IMR-90 (cell line): Measurements from ENCODE around the gene C19orf85. TPM values are rescaled to one million over a fixed set of nuclear protein-coding genes. Genes with fewer than 3 reads are reported as not detected.

ENCODE experiments used
- ATAC-seq: fragments of 200-7000 bp; cut with Tn5 transposase; 2 replicates; pipeline ENCODE4 v1.9.1; 2020; ENCODE audit warnings: low read depth, mild to moderate bottlenecking, moderate library complexity
- BruUV-seq: library from RNA; stranded (reverse); fragments of 400-500 nt; replicated peaks from 2 replicates; lab custom pipeline; 2021; lab: Mats Ljungman, UMichigan
- CTCF ChIA-PET: fragments of 300-600 bp; formaldehyde crosslinking; extraction: SDS; loops from one replicate; lab custom pipeline; 2021; ENCODE audit warnings: antibody characterized with exemption; lab: Yijun Ruan, JAX
- POLR2A ChIA-PET: fragments of 300-600 bp; sonication (Branson Sonifier 250); formaldehyde crosslinking; loops from one replicate; lab custom pipeline; 2022; ENCODE audit warnings: antibody characterized with exemption; ENCODE audit not compliant: unreplicated experiment; lab: Charles Lee
- DNase-seq: peaks from one replicate; pipeline ENCODE4 v3.0.0; 2013
- H2AFZ ChIP-seq: replicated peaks from 2 replicates; pipeline ENCODE3; 2013; ENCODE audit warnings: low read length, mild to moderate bottlenecking; ENCODE audit not compliant: poor library complexity
- H2AK5ac ChIP-seq: 2 replicates; pipeline ENCODE4 v1.6.1; 2013; ENCODE audit warnings: low read depth, low read length, inconsistent platforms
- H2AK9ac ChIP-seq: replicated peaks from 2 replicates; pipeline ENCODE3; 2013; ENCODE audit warnings: mild to moderate bottlenecking, low read depth, low read length, moderate library complexity; ENCODE audit not compliant: poor library complexity
- H2BK120ac ChIP-seq: 2 replicates; pipeline ENCODE4 v1.6.1; 2013; ENCODE audit warnings: low read depth, low read length, inconsistent platforms
- H2BK15ac ChIP-seq: 3 replicates; pipeline ENCODE4 v1.6.1; 2013; ENCODE audit warnings: low read depth, low read length, inconsistent platforms
- H2BK20ac ChIP-seq: 2 replicates; pipeline ENCODE4 v1.6.1; 2013; ENCODE audit warnings: low read depth, mild to moderate bottlenecking, inconsistent platforms, low read length, moderate library complexity
- H2BK5ac ChIP-seq: 2 replicates; pipeline ENCODE4 v1.6.1; 2013; ENCODE audit warnings: mild to moderate bottlenecking, low read depth, low read length, inconsistent platforms; ENCODE audit not compliant: poor library complexity, severe bottlenecking
- H3K14ac ChIP-seq: replicated peaks from 2 replicates; pipeline ENCODE4 v1.6.1; 2013; ENCODE audit warnings: low read depth, low read length, inconsistent platforms
- H3K18ac ChIP-seq: 2 replicates; pipeline ENCODE4 v1.6.1; 2013; ENCODE audit warnings: low read depth, low read length, control low read depth
- H3K23ac ChIP-seq: 2 replicates; pipeline ENCODE4 v1.6.1; 2013; ENCODE audit warnings: low read depth, low read length, inconsistent platforms
- H3K27ac ChIP-seq: 2 replicates; pipeline ENCODE4 v1.5.1; 2013; ENCODE audit warnings: mild to moderate bottlenecking, control low read depth, low read length; ENCODE audit not compliant: insufficient read depth
- H3K27me3 ChIP-seq: 2 replicates; pipeline ENCODE4 v1.6.1; 2013; ENCODE audit warnings: low read length; ENCODE audit not compliant: control insufficient read depth, insufficient read depth
- H3K36me3 ChIP-seq: 2 replicates; pipeline ENCODE4 v1.6.1; 2013; ENCODE audit warnings: low read length, mixed read lengths; ENCODE audit not compliant: control insufficient read depth, insufficient read depth
- H3K4ac ChIP-seq: 2 replicates; pipeline ENCODE4 v1.6.1; 2013; ENCODE audit warnings: low read depth, low read length, inconsistent platforms
- H3K4me1 ChIP-seq: 2 replicates; pipeline ENCODE4 v1.6.1; 2013; ENCODE audit warnings: low read length, mixed read lengths; ENCODE audit not compliant: control insufficient read depth, insufficient read depth
- H3K4me2 ChIP-seq: 2 replicates; pipeline ENCODE4 v1.6.1; 2013; ENCODE audit warnings: low read depth, mild to moderate bottlenecking, control low read depth, low read length, moderate library complexity
- H3K4me3 ChIP-seq: 2 replicates; pipeline ENCODE4 v1.5.1; 2013; ENCODE audit warnings: low read depth, mild to moderate bottlenecking, control low read depth, low read length, moderate library complexity; ENCODE audit not compliant: insufficient read depth
- H3K56ac ChIP-seq: 2 replicates; pipeline ENCODE4 v1.6.1; 2013; ENCODE audit warnings: low read length, inconsistent platforms; ENCODE audit not compliant: insufficient read depth; ENCODE audit errors: extremely low read depth
- H3K79me1 ChIP-seq, 2 experiments: 2 replicates each; pipeline ENCODE4 v1.6.1; 2013; ENCODE audit warnings: low read length in 2 of 2, inconsistent platforms in 1 of 2, low read depth in 1 of 2
- H3K9ac ChIP-seq: 2 replicates; pipeline ENCODE4 v1.6.1; 2013; ENCODE audit warnings: low read depth, low read length, control low read depth
- H3K9me1 ChIP-seq: 2 replicates; pipeline ENCODE4 v1.6.1; 2013; ENCODE audit warnings: low read length, inconsistent platforms; ENCODE audit not compliant: insufficient read depth
- H3K9me3 ChIP-seq: 2 replicates; pipeline ENCODE4 v1.6.1; 2013; ENCODE audit warnings: low read length; ENCODE audit not compliant: control insufficient read depth, insufficient read depth
- H4K20me1 ChIP-seq: 2 replicates; pipeline ENCODE4 v1.6.1; 2013; ENCODE audit warnings: low read length, inconsistent platforms; ENCODE audit not compliant: insufficient read depth
- H4K5ac ChIP-seq: 2 replicates; pipeline ENCODE4 v1.6.1; 2013; ENCODE audit warnings: mild to moderate bottlenecking, low read depth, low read length, control low read depth
- H4K8ac ChIP-seq, 2 experiments: 2 replicates each; pipeline ENCODE4 v1.6.1; 2013; ENCODE audit warnings: low read depth in 2 of 2, low read length in 2 of 2, control low read depth in 1 of 2, inconsistent platforms in 1 of 2
- H4K91ac ChIP-seq: 2 replicates; pipeline ENCODE4 v1.6.1; 2013; ENCODE audit warnings: low read depth, low read length, inconsistent platforms; ENCODE audit not compliant: insufficient read depth
- CEBPB ChIP-seq: IDR thresholded peaks from 2 replicates; pipeline ENCODE4 v1.6.1; 2012; ENCODE audit warnings: low read depth, low read length, improper control_type of control experiment
- CHD1 ChIP-seq: IDR thresholded peaks from 2 replicates; pipeline ENCODE4 v1.6.1; 2012; ENCODE audit warnings: low read depth, low read length, improper control_type of control experiment
- FOS ChIP-seq: fragments of 150-350 bp; IDR thresholded peaks from 2 replicates; pipeline ENCODE4 v1.6.1; 2016; ENCODE audit warnings: low read depth, low read length
- MAFK ChIP-seq: IDR thresholded peaks from 2 replicates; pipeline ENCODE4 v1.6.1; 2012; ENCODE audit warnings: low read depth, low read length, improper control_type of control experiment
- MAZ ChIP-seq: IDR thresholded peaks from 2 replicates; pipeline ENCODE4 v1.6.1; 2012; ENCODE audit warnings: low read depth, mild to moderate bottlenecking, low read length, improper control_type of control experiment, moderate library complexity, borderline replicate concordance
- MXI1 ChIP-seq: IDR thresholded peaks from 2 replicates; pipeline ENCODE4 v1.6.1; 2012; ENCODE audit warnings: low read depth, mild to moderate bottlenecking, low read length, moderate library complexity, borderline replicate concordance
- POLR2A ChIP-seq: IDR thresholded peaks from 2 replicates; pipeline ENCODE4 v1.6.1; 2012; ENCODE audit warnings: mild to moderate bottlenecking, low read depth, low read length
- RAD21 ChIP-seq: IDR thresholded peaks from 2 replicates; pipeline ENCODE4 v1.6.1; 2012; ENCODE audit warnings: low read length, improper control_type of control experiment
- RCOR1 ChIP-seq: IDR thresholded peaks from 2 replicates; pipeline ENCODE4 v1.6.1; 2012; ENCODE audit warnings: mild to moderate bottlenecking, low read length, improper control_type of control experiment; ENCODE audit not compliant: insufficient replicate concordance
- RFX5 ChIP-seq: IDR thresholded peaks from 2 replicates; pipeline ENCODE4 v1.8.0; 2012; ENCODE audit warnings: low read depth, mild to moderate bottlenecking, low read length, moderate library complexity
- SMC3 ChIP-seq: fragments of 150-350 bp; IDR thresholded peaks from 2 replicates; pipeline ENCODE4 v1.6.1; 2016; ENCODE audit warnings: low read depth, mild to moderate bottlenecking, antibody characterized with exemption, low read length, moderate library complexity
- WGBS, 2 experiments: methylation state at CpG; one replicate each; pipeline versions ENCODE4 v1.1.5 to v1.1.7; 2013; ENCODE audit warnings: missing lambda C conversion rate in 2 of 2; ENCODE audit not compliant: insufficient read length in 1 of 2; ENCODE audit errors: extremely low coverage in 2 of 2; 5-methylcytosine and 5-hydroxymethylcytosine counted together
- dilution Hi-C: fragments of 300-500 bp; cut with HindIII; formaldehyde crosslinking; loops from one replicate; pipeline ENCODE4 v1.14.3; 2018; ENCODE audit warnings: low sequenced_read_pairs; ENCODE audit not compliant: unreplicated experiment
- in situ Hi-C: fragments of 300-500 bp; cut with MboI; formaldehyde crosslinking; loops from 3 replicates; pipeline ENCODE4 v1.14.3; 2019; ENCODE audit warnings: low sequenced_read_pairs, inconsistent platforms, mixed read lengths
- intact Hi-C: fragments of 100-400 bp; cut with micrococcal nuclease; formaldehyde crosslinking; loops from 2 replicates; pipeline ENCODE4 v1.10.0; 2022
- polyA plus RNA-seq, 3 experiments: library from polyadenylated mRNA; depleted of rRNA; stranded (reverse); fragments of >200 nt; gene quantifications; 2 replicates each; pipeline ENCODE4 v1.2.3, GENCODE V29; 2012; ENCODE audit warnings: low replicate concordance in 1 of 3
- total RNA-seq: library from RNA; depleted of rRNA; stranded (reverse); fragments of >200 nt; gene quantifications from 2 replicates; pipeline ENCODE4 v1.2.3, GENCODE V29; 2012
- TF ChIP-seq, protein P1 (sequence below): fragments of 150-350 bp; IDR thresholded peaks from 2 replicates; pipeline ENCODE4 v1.6.1; 2017; ENCODE audit warnings: mild to moderate bottlenecking, antibody characterized with exemption, low read length, low read depth
- TF ChIP-seq, protein P2 (sequence below): fragments of 150-350 bp; IDR thresholded peaks from 2 replicates; pipeline ENCODE4 v1.6.1; 2016; ENCODE audit warnings: low read depth, mild to moderate bottlenecking, low read length, moderate library complexity, borderline replicate concordance
- TF ChIP-seq, protein P3 (sequence below): conservative IDR thresholded peaks from 2 replicates; pipeline ENCODE4 v1.5.1; 2012; ENCODE audit warnings: mild to moderate bottlenecking, low read depth, low read length, improper control_type of control experiment

The C19orf85 gene
- total and polyA plus RNA-seq, 2 of the 4 experiments (the other 2 are of a cell fraction), result not detected

DNA sequence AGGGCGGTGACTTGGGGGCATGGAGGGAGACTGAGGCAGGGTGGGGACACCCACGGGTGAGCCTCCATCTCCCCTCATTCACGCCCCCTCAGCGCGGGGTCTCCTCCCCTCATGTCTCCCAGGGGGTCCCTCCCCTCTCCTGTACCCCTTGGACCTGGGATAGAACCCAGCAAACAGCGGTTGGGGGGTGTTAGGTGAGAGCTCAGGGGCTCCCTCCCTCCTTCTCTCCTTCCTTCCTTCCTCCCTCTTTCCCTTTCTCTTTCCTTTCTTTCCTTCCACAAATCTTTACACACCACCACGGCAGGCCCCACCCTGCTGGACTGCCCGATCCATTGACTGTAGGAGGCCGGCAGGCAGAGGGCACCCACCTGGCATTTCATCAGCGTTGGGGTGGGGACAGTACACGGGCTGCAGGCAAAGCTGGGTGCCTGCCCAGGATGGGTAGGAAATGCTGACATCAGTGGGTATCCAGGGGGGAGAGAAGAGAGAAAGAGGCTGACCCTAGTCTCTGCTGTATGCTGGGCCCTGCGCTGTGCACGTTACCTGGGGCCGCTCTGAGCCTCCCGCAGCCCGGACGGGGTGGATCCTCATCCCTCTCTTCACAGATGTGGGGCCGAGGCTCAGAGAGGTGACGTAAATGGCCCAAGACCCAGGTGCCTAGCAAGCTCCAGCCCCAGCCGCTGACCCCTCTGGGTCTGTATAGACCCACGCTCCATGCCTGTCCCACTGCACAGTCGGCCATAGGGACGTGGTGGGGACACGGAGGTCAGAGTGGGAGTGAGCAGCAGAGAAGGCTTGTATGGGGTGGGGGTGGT is 27.2 kb upstream of the C19orf85 start:
- no peak overlapping the region for H4K91ac ChIP-seq
- no peak overlapping the region for H3K27ac ChIP-seq
- H4K8ac ChIP-seq, result no peak overlapping the region
- ChIA-PET POLR2A (interaction anchor here (0.5 kb wide), 1 partner anchor 132 kb away, joined by 10 read pairs; the partner anchor contains the start of gene ZNF784), CTCF (interaction anchor here (1.0 to 3.1 kb wide), 2 partner anchors 12 kb away, joined by 3 to 16 read pairs; no protein-coding TSS in a partner anchor)
- no peak overlapping the region; the same call in 2 of the 3 replicates for H2BK15ac ChIP-seq
- in situ Hi-C loops, result loop anchor here (25.0 kb wide), 1 partner anchor 1029 kb away; the partner anchor contains the start of genes CDC42EP5 and LENG9
- no peak overlapping the region for H3K4me3 ChIP-seq
- peaks cover 35% of the 10 kb centered on the region for H3K4me1 ChIP-seq
- H3K9ac ChIP-seq, result no peak overlapping the region
- intact Hi-C loops, result no loop called here
- peaks cover 3% of the 10 kb centered on the region for H3K9me1 ChIP-seq
- H3K4me2 ChIP-seq, result no peak overlapping the region
- H3K9me3 ChIP-seq, result no peaks in the 10 kb centered on the region
- H3K56ac ChIP-seq, result no peak overlapping the region
- H2AFZ ChIP-seq, result no peak overlapping the region
- ATAC-seq (no peak), DNase-seq (no peak)
- no TSS peak for BruUV-seq
- 0 out of 2 replicates have a peak, but pooled peaks cover 2% of the 10 kb centered on the region for H3K36me3 ChIP-seq
- no peak overlapping the region for H3K23ac ChIP-seq
- no peak overlapping the region for H3K18ac ChIP-seq
- no peak overlapping the region for H2BK5ac ChIP-seq
- 0 out of 2 replicates have a peak, but pooled peaks cover 4% of the 10 kb centered on the region for H4K20me1 ChIP-seq
- H2AK9ac ChIP-seq, result peak overlapping the region; percentile 61
- no peak overlapping the region for H4K5ac ChIP-seq
- H2BK20ac ChIP-seq, result no peak overlapping the region
- peaks cover 0 to 25% of the 10 kb centered on the region in 2 experiments for H3K79me1 ChIP-seq
- whole genome bisulfite sequencing, 2 experiments, result 20 to 100% methylated on average over 1 of the region's 24 CpGs
- H2AK5ac ChIP-seq, result peak overlapping the region; percentile 32
- no peaks in the 10 kb centered on the region for H3K27me3 ChIP-seq
- dilution Hi-C loops, result no loop called here
- peak overlapping the region; percentile 35; the same call in 1 of the 2 replicates for H3K4ac ChIP-seq
- H3K14ac ChIP-seq, result no peak overlapping the region
- no peak overlapping the region for H2BK120ac ChIP-seq
- TF ChIP-seq CHD1 (no peak), FOS (no peak), RFX5 (no peak), SMC3 (no peak), MAZ (no peak), POLR2A (no peak), MXI1 (no peak), RCOR1 (no peak), CEBPB (no peak), RAD21 (no peak), MAFK (no peak)
- TF ChIP-seq, protein P1, sequence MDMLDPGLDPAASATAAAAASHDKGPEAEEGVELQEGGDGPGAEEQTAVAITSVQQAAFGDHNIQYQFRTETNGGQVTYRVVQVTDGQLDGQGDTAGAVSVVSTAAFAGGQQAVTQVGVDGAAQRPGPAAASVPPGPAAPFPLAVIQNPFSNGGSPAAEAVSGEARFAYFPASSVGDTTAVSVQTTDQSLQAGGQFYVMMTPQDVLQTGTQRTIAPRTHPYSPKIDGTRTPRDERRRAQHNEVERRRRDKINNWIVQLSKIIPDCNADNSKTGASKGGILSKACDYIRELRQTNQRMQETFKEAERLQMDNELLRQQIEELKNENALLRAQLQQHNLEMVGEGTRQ, result no peak
- TF ChIP-seq, protein P2, sequence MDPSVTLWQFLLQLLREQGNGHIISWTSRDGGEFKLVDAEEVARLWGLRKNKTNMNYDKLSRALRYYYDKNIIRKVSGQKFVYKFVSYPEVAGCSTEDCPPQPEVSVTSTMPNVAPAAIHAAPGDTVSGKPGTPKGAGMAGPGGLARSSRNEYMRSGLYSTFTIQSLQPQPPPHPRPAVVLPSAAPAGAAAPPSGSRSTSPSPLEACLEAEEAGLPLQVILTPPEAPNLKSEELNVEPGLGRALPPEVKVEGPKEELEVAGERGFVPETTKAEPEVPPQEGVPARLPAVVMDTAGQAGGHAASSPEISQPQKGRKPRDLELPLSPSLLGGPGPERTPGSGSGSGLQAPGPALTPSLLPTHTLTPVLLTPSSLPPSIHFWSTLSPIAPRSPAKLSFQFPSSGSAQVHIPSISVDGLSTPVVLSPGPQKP, result no peak
- TF ChIP-seq, protein P3, sequence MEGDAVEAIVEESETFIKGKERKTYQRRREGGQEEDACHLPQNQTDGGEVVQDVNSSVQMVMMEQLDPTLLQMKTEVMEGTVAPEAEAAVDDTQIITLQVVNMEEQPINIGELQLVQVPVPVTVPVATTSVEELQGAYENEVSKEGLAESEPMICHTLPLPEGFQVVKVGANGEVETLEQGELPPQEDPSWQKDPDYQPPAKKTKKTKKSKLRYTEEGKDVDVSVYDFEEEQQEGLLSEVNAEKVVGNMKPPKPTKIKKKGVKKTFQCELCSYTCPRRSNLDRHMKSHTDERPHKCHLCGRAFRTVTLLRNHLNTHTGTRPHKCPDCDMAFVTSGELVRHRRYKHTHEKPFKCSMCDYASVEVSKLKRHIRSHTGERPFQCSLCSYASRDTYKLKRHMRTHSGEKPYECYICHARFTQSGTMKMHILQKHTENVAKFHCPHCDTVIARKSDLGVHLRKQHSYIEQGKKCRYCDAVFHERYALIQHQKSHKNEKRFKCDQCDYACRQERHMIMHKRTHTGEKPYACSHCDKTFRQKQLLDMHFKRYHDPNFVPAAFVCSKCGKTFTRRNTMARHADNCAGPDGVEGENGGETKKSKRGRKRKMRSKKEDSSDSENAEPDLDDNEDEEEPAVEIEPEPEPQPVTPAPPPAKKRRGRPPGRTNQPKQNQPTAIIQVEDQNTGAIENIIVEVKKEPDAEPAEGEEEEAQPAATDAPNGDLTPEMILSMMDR, result no peak
